Measurements from ENCODE around the gene BUB1B.

Gene BUB1B

GRCh38 chr15:40241269-40242212, 80.7 kb downstream of the BUB1B start:
- DNase-seq = no peak

GRCh38 chr15:40242213-40242599, 81.3 kb downstream of the BUB1B start:
- no peak for DNase-seq

- no peak for DNase-seq
Measured at GRCh38 chr15:40242601-40243000, 81.7 kb downstream of the BUB1B start.

GRCh38 chr15:40243126-40243810, 82.4 kb downstream of the BUB1B start:
- no peak for DNase-seq

GRCh38 chr15:40244961-40245523, 84.2 kb downstream of the BUB1B start:
- DNase-seq = peak; percentile 18

- no peak for DNase-seq
Measured at GRCh38 chr15:40245666-40246450, 85.0 kb downstream of the BUB1B start.

- DNase-seq = no peak
Measured at GRCh38 chr15:40246496-40247280, 85.8 kb downstream of the BUB1B start.

DNA sequence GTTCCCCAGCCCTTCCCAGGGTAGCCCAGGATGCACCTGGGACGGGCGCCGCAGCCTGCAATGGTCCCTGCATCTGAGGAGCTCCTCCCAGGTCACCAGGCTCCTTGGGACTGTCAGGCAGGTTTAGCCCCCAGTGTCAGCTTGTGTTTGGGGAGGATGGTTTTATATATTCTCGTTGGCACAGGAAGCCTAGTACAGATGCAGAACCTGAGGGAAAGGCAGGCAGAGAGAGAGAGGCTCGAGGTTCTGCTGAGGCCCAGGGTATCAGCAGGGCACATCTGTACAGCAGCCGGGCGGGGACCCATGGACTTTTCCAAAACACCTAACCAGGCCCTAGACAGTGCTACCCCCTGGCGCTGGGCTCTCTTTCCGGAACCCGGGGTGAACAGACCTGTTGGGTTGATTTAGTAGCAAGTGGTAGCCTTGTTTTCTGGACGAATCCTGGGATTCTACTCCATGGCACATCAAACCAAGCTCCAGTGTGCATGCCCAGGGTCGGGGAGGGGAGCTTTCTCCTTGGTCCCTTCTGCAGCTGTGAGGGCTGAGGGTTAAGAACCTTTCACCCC, 86.6 kb downstream of the BUB1B start:
- DNase-seq = no peak

DNA sequence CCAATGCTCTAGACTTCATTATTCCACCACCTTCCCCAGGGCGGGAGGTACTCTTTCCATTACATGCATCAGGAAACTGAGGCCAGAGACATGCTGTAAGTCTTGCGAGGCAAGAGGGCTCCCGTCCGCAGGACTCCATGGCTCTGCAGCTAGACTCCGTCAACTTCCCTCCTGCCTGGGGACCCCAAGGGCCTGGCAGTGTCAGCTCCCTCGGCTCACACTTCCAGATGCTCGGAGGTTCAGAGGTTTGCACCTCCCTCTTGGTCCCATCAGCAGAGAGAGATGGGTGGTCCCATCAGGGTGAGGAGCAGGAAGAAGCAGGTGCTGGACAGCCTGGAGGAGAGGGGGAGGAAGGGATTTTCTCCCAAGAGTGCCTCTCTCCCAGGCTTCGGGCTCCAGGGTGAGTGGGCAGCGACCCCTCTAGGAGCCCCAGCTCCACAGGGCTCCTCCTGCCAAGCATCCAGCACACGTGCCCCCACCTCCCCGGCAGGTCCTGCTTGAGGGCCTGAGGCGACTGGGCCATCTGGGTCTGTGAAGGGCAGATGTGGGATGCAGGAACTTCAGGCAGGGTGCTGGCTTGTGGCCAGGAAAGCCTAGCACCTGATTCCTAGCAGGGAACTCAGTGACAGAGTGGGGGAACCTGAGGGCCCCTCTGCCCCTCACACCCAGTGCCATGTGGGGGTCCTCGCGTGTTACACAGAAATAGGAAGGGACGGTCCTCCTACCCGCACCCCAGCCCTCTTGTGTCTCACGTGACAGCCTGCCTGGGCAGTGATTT, 87.3 kb downstream of the BUB1B start:
- DNase-seq = no peak

GRCh38 chr15:40249477-40250303, 88.8 kb downstream of the BUB1B start:
- DNase-seq = no peak

DNA sequence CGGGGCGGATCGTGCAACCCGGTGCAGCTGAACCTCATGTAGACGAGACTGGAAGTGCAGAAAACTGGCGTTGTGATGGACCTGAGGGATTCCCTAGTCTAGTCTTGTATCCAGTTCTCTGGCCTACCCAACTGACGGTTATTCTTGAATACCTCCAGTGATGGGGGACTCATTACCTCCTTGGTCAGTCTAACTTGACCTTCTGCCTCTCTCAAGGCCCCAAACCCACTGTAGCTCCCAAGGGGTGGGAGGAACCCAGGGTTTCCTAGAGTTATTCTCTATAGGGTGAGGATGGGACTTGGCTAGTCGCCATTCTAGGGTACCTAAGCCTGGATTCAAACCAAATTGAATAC, 89.4 kb downstream of the BUB1B start:
- no peak for DNase-seq

GRCh38 chr15:40250771-40251483, 90.1 kb downstream of the BUB1B start:
- no peak for DNase-seq

DNA sequence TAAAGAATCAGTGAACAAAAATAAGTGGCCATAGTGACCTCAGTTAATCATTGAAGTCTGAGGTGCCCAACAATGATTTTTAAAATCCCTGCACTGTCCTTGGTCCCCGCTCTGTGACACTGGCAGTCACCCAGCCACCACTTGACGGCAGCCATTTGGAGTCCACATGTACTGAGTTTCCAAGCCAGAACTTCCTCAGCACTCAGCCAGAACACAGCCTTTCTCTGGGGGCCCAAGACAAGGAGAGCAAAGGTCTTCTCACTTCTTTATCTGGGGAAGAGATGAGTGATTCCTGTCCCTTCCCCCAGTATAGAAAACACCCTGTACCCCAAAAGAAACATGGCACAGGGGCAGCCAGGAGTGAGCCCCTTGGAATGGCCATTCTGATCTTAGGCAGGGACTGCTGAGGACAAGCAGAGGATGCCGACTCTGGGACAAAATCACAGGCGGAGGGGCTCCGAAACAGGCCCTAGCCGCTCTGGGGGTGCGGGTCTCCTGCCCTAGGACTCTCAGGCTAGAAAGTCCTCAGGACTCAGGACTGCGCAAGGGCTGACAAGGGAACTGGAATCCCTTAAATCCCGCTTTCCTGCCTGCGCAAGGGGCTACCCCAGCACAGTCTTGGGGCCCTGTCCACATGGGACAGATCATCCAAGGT, 90.7 kb downstream of the BUB1B start:
- no peak for DNase-seq

GRCh38 chr15:40252141-40252437, 91.2 kb downstream of the BUB1B start:
- DNase-seq = no peak

DNA sequence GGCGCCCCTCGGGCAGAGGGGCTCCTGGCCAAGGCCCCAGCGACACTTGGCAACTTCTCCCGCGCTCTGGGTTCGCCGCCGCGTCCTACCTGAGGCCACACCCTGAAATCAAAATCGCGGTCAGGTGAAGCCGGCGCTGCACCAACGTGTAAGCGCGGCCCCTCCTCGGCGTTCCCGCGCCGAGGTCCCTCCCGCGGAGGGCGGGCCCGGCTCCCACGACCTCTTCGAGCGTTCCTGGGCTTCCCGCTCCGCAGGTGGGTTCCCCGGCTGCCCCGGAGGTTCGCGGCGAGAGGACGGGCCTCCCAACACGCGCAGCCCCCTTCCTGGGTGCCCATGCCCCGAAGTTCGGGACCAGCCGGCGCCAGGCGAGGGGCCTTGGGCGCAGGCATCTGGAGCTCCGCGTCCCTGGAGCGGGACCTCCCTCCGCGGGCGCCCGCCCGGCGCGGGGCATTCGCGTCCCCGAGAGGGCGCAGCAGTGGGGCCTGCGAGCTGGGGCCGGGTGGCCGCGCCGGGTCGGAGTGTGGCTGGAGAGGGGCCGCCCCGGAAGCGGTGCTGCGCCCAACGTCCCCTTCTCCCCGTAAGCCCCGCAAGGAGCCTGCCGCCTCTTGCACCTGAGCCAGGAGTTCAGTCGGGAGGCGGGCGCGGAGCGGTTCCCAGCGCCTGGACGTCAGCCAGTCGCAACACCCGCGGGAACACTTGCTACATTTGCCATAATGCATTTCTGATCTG, 91.7 kb downstream of the BUB1B start:
- no peak for DNase-seq

DNA sequence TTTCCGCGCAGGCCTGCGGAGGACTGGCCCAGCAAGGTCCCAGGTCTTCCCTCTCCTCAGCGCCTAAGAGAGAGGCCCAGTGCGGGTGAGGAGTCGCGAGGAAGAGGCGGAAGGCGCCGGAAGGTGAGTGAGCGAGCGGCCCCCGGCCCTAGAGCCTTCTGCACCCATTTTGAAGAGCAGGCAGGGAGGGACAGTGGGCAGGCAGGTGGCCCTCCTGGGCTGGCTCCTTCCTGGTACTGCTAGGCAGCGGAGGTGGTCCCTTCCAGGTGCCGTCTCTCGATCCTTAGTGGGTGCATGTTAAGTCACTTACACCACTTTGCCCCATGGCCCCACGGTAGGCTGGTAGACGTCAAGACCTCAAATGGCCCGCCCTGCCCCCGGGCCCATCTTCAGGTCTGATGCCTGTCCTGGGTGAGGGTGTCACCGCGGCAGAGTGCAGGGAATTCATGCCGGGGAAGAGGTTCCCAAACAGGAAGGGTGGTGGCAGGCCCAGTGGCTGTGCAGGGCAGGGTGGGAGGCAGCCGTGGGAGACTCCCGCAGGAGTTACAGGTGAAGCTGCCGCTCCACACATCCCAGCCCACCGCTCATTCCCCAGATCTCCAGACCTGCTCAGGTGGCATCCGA, 92.4 kb downstream of the BUB1B start:
- no peak for DNase-seq

- DNase-seq = no peak
Measured at GRCh38 chr15:40254452-40254851, 93.6 kb downstream of the BUB1B start.

DNA sequence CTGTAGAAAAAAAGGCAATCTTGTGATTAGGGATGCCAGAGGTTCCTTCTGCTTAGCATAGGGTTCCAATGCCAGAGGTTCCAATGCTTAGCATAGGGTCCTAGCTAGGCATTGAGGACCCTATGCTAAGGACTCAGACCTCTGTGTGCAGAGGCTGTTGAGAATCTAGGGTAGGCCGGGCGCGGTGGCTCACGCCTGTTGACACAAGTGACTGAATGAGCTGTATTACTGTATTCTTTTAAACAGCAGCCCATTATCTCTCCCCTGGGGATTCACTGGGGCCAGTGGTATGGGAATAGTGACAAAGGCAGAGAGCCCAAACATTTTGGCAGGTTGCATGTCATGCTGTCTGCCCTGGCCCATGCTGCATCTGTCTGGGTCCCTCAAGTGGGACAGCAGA, 94.2 kb downstream of the BUB1B start:
- no peak for DNase-seq
